Gastroesophageal sphincter (tissue), 3 donors: ENCODE data around the gene C10orf53.

Experiments
- CTCF ChIP-seq, 4 experiments: fragments of 200-600 bp in 2 of 4; fragments of 450-650 bp in 2 of 4; sonication (generic) in 1 of 4; IDR thresholded peaks; one replicate each; pipeline ENCODE4 v1.5.1; 2017 to 2019; ENCODE audit warnings: antibody characterized with exemption in 4 of 4, mild to moderate bottlenecking in 2 of 4, moderate library complexity in 2 of 4
- POLR2A ChIP-seq, 2 donors: fragments of 450-650 bp; IDR thresholded peaks; one replicate each; pipeline ENCODE4 v1.6.1; 2017; ENCODE audit warnings: antibody characterized with exemption in 2 of 2, mild to moderate bottlenecking in 2 of 2, moderate library complexity in 1 of 2

- TF ChIP-seq CTCF (IDR thresholded peaks at IDR 0.05) = no peak
- TF ChIP-seq POLR2A (IDR thresholded peaks at IDR 0.05) = no peak
Observed at GRCh38 chr10:49631975-49632374, 47.5 kb upstream of the C10orf53 start.
